GM10248 (cell line): Measurements from ENCODE around the gene NAA16.

Experiments used
- CTCF ChIA-PET: fragments of 300-600 bp; sonication (Branson Sonifier 250); formaldehyde crosslinking; extraction: SDS; loops from one replicate; lab custom pipeline; 2021; ENCODE audit warnings: antibody characterized with exemption; lab: Yijun Ruan, JAX
- POLR2A ChIA-PET: fragments of 350-650 bp; sonication (Branson Sonifier 250); formaldehyde crosslinking; extraction: SDS; loops from one replicate; lab custom pipeline; 2020; ENCODE audit warnings: antibody characterized with exemption; lab: Yijun Ruan, JAX
- DNase-seq: peaks from one replicate; pipeline ENCODE4 v3.0.0; 2012; ENCODE audit errors: extremely low spot score
- CTCF ChIP-seq: IDR thresholded peaks from 2 replicates; pipeline ENCODE4 v1.5.1; 2012; ENCODE audit warnings: mild to moderate bottlenecking, low read depth; ENCODE audit errors: extremely low read depth, missing control alignments, control extremely low read depth

Gene NAA16

GRCh38 chr13:41302743-41303142 is 8.3 kb upstream of the NAA16 start:
- ChIA-PET CTCF (no interaction called here), POLR2A (no interaction called here)
- TF ChIP-seq CTCF = no peak
- DNase-seq = no peak

- DNase-seq = no peak
- POLR2A ChIA-PET = no interaction called here
- CTCF ChIA-PET = no interaction called here
- no peak for TF ChIP-seq CTCF
Observed at GRCh38 chr13:41304551-41304950, 6.5 kb upstream of the NAA16 start.

- CTCF ChIA-PET = no interaction called here
- POLR2A ChIA-PET = no interaction called here
Observed at GRCh38 chr13:41306271-41307145, 4.6 kb upstream of the NAA16 start.

GRCh38 chr13:41307884-41308640 is 3.0 kb upstream of the NAA16 start:
- DNase-seq = no peak
- ChIA-PET POLR2A (no interaction called here), CTCF (no interaction called here)
- no peak for TF ChIP-seq CTCF

More at GRCh38 chr13:41306271-41307145, 4.6 kb upstream of the NAA16 start:
- DNase-seq = no peak
- TF ChIP-seq CTCF = no peak

GRCh38 chr13:41311406-41312175 is 524 bp downstream of the NAA16 start:
- TF ChIP-seq CTCF = no peak
- CTCF ChIA-PET = no interaction called here
- peak; percentile 56 for DNase-seq
- POLR2A ChIA-PET = no interaction called here

GRCh38 chr13:41312176-41312500 is 1.1 kb downstream of the NAA16 start:
- DNase-seq = peak; percentile 37
- POLR2A ChIA-PET = no interaction called here
- CTCF ChIA-PET = interaction anchor here (1.2 kb wide), 1 partner anchor 45 kb away, joined by 4 read pairs; no protein-coding TSS in a partner anchor
- no peak for TF ChIP-seq CTCF
